Cardiac atrium fibroblast (primary cell): ENCODE measurements around the gene CENPF. TPM values are rescaled to one million over a fixed set of nuclear protein-coding genes. Genes with fewer than 3 reads are reported as not detected.

ENCODE experiments used
- total RNA-seq: library from RNA; depleted of rRNA; stranded (reverse); fragments of >200 nt; gene quantifications from 2 replicates; pipeline ENCODE4 v1.2.3, GENCODE V29; 2015

Gene CENPF
- 10.2 and 10.8 TPM in 2 replicates for total RNA-seq

GRCh38 chr1:214602764-214603657 is at the start of gene CENPF:
Gene CENPF, plus strand, starts transcription at chr1:214603195. Its CDS starts 10,560 bp downstream, at chr1:214613755.

Other genes with a start within 250 kb of the CENPF start
- 36.5 and 39.0 TPM in 2 replicates for gene PTPN14, start 51.6 kb upstream of the CENPF start, total RNA-seq